Measurements from ENCODE around the gene TGDS.

DNA sequence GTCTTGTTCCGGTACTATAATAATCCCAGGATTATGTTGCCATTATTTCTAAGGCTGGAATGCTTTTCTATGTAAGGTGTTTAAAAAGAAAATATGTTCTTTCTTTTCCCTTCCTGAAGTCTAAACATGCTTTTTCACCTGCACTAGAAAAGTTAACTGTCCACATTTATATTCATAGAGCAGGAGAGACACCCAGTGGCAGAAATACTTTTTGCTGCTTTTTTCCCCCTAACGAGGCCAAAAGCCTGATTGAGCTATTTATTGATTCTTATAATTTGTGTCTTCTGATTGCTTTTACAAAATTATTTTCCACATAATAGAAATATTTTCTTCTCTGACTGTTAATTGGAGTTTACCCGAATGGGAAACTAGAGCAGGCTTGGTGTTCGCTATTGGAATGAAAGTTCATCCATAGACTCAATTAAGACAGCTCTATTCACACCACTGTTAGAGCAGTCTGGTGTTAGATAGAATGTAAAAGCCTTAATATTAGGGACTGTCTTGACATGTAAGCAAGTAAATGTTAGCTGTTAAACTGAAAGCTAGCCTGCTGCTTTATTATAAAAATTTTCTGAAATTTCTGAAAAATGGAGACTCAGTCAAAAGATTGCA lies 21.5 kb upstream of the TGDS start:
- TF ChIP-seq, protein P1, sequence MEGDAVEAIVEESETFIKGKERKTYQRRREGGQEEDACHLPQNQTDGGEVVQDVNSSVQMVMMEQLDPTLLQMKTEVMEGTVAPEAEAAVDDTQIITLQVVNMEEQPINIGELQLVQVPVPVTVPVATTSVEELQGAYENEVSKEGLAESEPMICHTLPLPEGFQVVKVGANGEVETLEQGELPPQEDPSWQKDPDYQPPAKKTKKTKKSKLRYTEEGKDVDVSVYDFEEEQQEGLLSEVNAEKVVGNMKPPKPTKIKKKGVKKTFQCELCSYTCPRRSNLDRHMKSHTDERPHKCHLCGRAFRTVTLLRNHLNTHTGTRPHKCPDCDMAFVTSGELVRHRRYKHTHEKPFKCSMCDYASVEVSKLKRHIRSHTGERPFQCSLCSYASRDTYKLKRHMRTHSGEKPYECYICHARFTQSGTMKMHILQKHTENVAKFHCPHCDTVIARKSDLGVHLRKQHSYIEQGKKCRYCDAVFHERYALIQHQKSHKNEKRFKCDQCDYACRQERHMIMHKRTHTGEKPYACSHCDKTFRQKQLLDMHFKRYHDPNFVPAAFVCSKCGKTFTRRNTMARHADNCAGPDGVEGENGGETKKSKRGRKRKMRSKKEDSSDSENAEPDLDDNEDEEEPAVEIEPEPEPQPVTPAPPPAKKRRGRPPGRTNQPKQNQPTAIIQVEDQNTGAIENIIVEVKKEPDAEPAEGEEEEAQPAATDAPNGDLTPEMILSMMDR (IDR thresholded peaks at IDR 0.05), result peak; percentile 26 to 70 (median 50)
- TF ChIP-seq EP300 (IDR thresholded peaks at IDR 0.05), result no peak
